ENCODE data around the gene FAM151B.
"Not testable (repeated sequence)": the region's sequence is repeated elsewhere in the genome, so short reads cannot be mapped to it uniquely, and the experiment has no call there.

The FAM151B gene

GRCh38 chr5:80576383-80576782, 88.5 kb downstream of the FAM151B start:
- no peak for TF ChIP-seq JUND (IDR thresholded peaks at IDR 0.05; ENCODE audit: low read depth)
- in situ Hi-C loops (cut with HindIII; ENCODE audit: low pct_unique_long_range_greater_than_20kb, low sequenced_read_pairs) = no loop called here
- DNase-seq (ENCODE audit: low read depth in 1 of 2, low spot score in 1 of 2) = no peak

DNA sequence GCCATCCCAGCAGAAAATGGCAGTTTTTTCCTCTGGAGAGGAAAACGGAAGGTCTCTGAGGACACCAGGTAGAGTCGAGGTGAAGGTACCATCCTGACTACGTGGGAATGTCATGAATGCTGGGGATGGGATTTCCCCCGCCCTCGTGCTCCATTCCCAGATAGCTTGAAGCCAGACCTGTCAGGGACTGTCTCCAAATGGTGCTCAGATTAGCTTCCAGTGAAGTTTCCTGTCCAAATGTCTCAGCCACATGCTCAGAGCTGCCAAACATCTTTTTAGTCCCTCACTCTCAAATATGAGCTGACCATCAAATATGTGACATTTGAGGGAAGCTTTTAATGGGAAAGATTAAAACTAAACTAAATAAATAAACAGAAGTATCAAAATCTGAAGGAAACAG, 89.8 kb downstream of the FAM151B start:
- no peak for TF ChIP-seq JUND (IDR thresholded peaks at IDR 0.05; ENCODE audit: low read depth)
- in situ Hi-C loops (cut with HindIII; ENCODE audit: low pct_unique_long_range_greater_than_20kb, low sequenced_read_pairs) = no loop called here
- DNase-seq (ENCODE audit: low read depth in 1 of 2, low spot score in 1 of 2) = no peak

DNA sequence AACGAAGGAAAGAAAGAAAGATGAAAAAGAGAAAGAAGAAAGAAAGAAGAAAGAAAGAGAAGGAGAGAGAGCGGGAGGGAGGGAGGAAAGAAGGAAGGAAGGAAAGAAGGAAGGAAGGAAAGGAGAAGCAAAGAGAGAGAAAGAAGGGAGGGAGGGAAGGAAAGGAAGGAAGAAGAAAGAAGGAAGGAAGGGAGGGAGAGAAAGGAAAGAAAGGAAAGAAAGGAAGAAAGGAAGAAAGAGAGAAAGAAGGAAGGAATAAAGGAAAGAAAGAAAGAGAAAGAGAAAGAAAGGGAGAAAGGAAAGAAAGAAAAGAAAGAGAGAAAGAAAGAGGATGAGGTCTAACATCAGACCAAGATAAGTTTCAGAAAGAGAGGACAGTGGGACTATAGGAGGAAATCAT, 91.2 kb downstream of the FAM151B start:
- no peak for DNase-seq (ENCODE audit: low read depth in 1 of 2, low spot score in 1 of 2)
- TF ChIP-seq JUND (IDR thresholded peaks at IDR 0.05; ENCODE audit: low read depth) = no peak
- in situ Hi-C loops (cut with HindIII; ENCODE audit: low pct_unique_long_range_greater_than_20kb, low sequenced_read_pairs) = no loop called here

DNA sequence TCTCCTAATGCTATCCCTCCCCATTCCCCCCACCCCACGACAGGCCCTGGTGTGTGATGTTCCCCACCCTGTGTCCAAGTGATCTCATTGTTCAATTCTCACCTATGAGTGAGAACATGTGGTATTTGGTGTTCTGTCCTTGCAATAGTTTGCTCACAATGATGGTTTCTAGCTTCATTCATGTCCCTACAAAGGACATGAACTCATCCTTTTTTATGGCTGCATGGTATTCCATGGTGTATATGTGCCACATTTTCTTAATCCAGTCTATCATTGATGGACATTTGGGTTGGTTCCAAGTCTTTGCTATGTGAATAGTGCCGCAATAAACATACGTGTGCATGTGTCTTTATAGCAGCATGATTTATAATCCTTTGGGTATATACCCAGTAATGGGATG, 92.4 kb downstream of the FAM151B start:
- DNase-seq (ENCODE audit: low read depth in 1 of 2, low spot score in 1 of 2); in situ Hi-C loops (cut with HindIII; ENCODE audit: low pct_unique_long_range_greater_than_20kb, low sequenced_read_pairs): not testable (repeated sequence)

GRCh38 chr5:80584770-80585169, 96.9 kb downstream of the FAM151B start:
- DNase-seq (ENCODE audit: low read depth in 1 of 2, low spot score in 1 of 2) = no peak
- in situ Hi-C loops (cut with HindIII; ENCODE audit: low pct_unique_long_range_greater_than_20kb, low sequenced_read_pairs) = no loop called here
- TF ChIP-seq JUND (IDR thresholded peaks at IDR 0.05; ENCODE audit: low read depth) = no peak

GRCh38 chr5:80588858-80589540, 101.1 kb downstream of the FAM151B start:
- peak in 1 of 2 experiments; percentile 6 for DNase-seq (ENCODE audit: low read depth in 1 of 2, low spot score in 1 of 2)
- TF ChIP-seq JUND (IDR thresholded peaks at IDR 0.05; ENCODE audit: low read depth) = no peak
- in situ Hi-C loops (cut with HindIII; ENCODE audit: low pct_unique_long_range_greater_than_20kb, low sequenced_read_pairs) = no loop called here

GRCh38 chr5:80590766-80591165, 102.9 kb downstream of the FAM151B start:
- in situ Hi-C loops (cut with HindIII; ENCODE audit: low pct_unique_long_range_greater_than_20kb, low sequenced_read_pairs) = no loop called here
- no peak for DNase-seq (ENCODE audit: low read depth in 1 of 2, low spot score in 1 of 2)
- TF ChIP-seq JUND (IDR thresholded peaks at IDR 0.05; ENCODE audit: low read depth) = no peak

GRCh38 chr5:80591352-80591751, 103.5 kb downstream of the FAM151B start:
- DNase-seq (ENCODE audit: low read depth in 1 of 2, low spot score in 1 of 2) = peak in 1 of 2 experiments; percentile 15
- in situ Hi-C loops (cut with HindIII; ENCODE audit: low pct_unique_long_range_greater_than_20kb, low sequenced_read_pairs) = no loop called here
- TF ChIP-seq JUND (IDR thresholded peaks at IDR 0.05; ENCODE audit: low read depth) = no peak

DNA sequence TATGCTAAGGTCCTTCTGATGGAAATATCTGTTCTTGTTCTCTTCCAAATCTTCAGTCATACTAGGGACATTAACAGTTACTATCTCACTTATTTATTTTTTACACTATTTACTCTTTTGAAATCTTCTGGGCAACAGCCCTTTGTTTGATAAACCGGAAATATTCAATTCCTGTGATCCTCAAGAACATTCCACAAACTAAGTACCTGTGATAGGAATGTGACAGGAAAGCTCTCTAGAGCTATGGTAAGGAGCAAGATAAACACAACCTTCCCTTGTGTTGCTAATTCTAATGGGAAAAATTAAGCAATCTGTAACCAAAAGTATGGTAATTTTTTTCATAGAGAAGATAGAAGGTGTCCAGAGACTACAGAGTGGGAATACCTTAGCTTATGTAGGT, 104.2 kb downstream of the FAM151B start:
- TF ChIP-seq JUND (IDR thresholded peaks at IDR 0.05; ENCODE audit: low read depth) = no peak
- DNase-seq (ENCODE audit: low read depth in 1 of 2, low spot score in 1 of 2) = no peak
- in situ Hi-C loops (cut with HindIII; ENCODE audit: low pct_unique_long_range_greater_than_20kb, low sequenced_read_pairs) = no loop called here
